ENCODE results near the gene C9orf152.
A peak's percentile ranks its signal among the peaks of the same experiment; 100 is the strongest.

Gene C9orf152

GRCh38 chr9:110208031-110208430, at the start of gene C9orf152:
Gene C9orf152, minus strand, starts transcription at chr9:110208159. Its CDS starts 580 bp downstream, at chr9:110207579.
- H3K4me1 Mint-ChIP-seq = peaks cover 11% of the 10 kb centered on the region
- peaks cover 30% of the 10 kb centered on the region for H3K27me3 Mint-ChIP-seq (ENCODE audit: low read depth, poor library complexity)
- peak within 1 kb of the TSS; percentile 49 for H3K27ac Mint-ChIP-seq
- TF ChIP-seq CTCF (IDR thresholded peaks at IDR 0.05) = no peak
- no peaks in the 10 kb centered on the region for H3K36me3 Mint-ChIP-seq (ENCODE audit: low read depth)
- DNase-seq = no peak
- H3K4me3 Mint-ChIP-seq = no peak within 1 kb of the TSS
- peaks cover 12% of the 10 kb centered on the region for H3K9me3 Mint-ChIP-seq

- H3K9me3 Mint-ChIP-seq = no peaks in the 10 kb centered on the region
- H3K4me1 Mint-ChIP-seq = peaks cover 57% of the 10 kb centered on the region
- TF ChIP-seq CTCF (IDR thresholded peaks at IDR 0.05) = no peak
- DNase-seq = peak; percentile 10
- peaks cover 15% of the 10 kb centered on the region for H3K36me3 Mint-ChIP-seq (ENCODE audit: low read depth)
- peak overlapping the region; percentile 99 for H3K4me3 Mint-ChIP-seq
- peak overlapping the region; percentile 94 for H3K27ac Mint-ChIP-seq
- peaks cover 7% of the 10 kb centered on the region for H3K27me3 Mint-ChIP-seq (ENCODE audit: low read depth, poor library complexity)
These were observed 49.3 kb upstream of the C9orf152 start for GRCh38 chr9:110257097-110257841.

- peak; percentile 91 for DNase-seq
- peak within 1 kb of the TSS; percentile 99 for H3K4me3 Mint-ChIP-seq
- H3K9me3 Mint-ChIP-seq = no peaks in the 10 kb centered on the region
- peaks cover 16% of the 10 kb centered on the region for H3K36me3 Mint-ChIP-seq (ENCODE audit: low read depth)
- H3K27me3 Mint-ChIP-seq (ENCODE audit: low read depth, poor library complexity) = peaks cover 7% of the 10 kb centered on the region
- no peak for TF ChIP-seq CTCF (IDR thresholded peaks at IDR 0.05)
- H3K4me1 Mint-ChIP-seq = peaks cover 57% of the 10 kb centered on the region
- H3K27ac Mint-ChIP-seq = peak within 1 kb of the TSS; percentile 99
These were observed 48.6 kb upstream of the C9orf152 start, which contains the start of gene TXN for GRCh38 chr9:110256380-110257096. Gene TXN, minus strand, starts transcription at chr9:110256507. Its CDS starts 72 bp downstream, at chr9:110256435.

- H3K9me3 Mint-ChIP-seq = no peaks in the 10 kb centered on the region
- peak; percentile 72 for DNase-seq
- peaks cover 7% of the 10 kb centered on the region for H3K27me3 Mint-ChIP-seq (ENCODE audit: low read depth, poor library complexity)
- no peak for TF ChIP-seq CTCF (IDR thresholded peaks at IDR 0.05)
- peak overlapping the region; percentile 99 for H3K4me3 Mint-ChIP-seq
- H3K27ac Mint-ChIP-seq = peak overlapping the region; percentile 99
- peaks cover 22% of the 10 kb centered on the region for H3K36me3 Mint-ChIP-seq (ENCODE audit: low read depth)
- H3K4me1 Mint-ChIP-seq = peaks cover 49% of the 10 kb centered on the region
These were observed 47.8 kb upstream of the C9orf152 start for GRCh38 chr9:110255463-110256379.

- no peak for TF ChIP-seq CTCF (IDR thresholded peaks at IDR 0.05)
- Mint-ChIP-seq H3K4me3 (peak overlapping the region; percentile 99), H3K27me3 (ENCODE audit: low read depth, poor library complexity) (peaks cover 7% of the 10 kb centered on the region), H3K9me3 (no peaks in the 10 kb centered on the region), H3K4me1 (peaks cover 48% of the 10 kb centered on the region), H3K36me3 (ENCODE audit: low read depth) (peaks cover 28% of the 10 kb centered on the region), H3K27ac (no peak overlapping the region)
- DNase-seq = peak; percentile 34
These were observed 47.1 kb upstream of the C9orf152 start for GRCh38 chr9:110255034-110255462.

Measured in nephron progenitor cell (in vitro differentiated cells).